GM10248 (cell line): ENCODE data around the gene LENG1.

Experiments used
- CTCF ChIA-PET: fragments of 300-600 bp; sonication (Branson Sonifier 250); formaldehyde crosslinking; extraction: SDS; loops from one replicate; lab custom pipeline; 2021; ENCODE audit warnings: antibody characterized with exemption; lab: Yijun Ruan, JAX
- POLR2A ChIA-PET: fragments of 350-650 bp; sonication (Branson Sonifier 250); formaldehyde crosslinking; extraction: SDS; loops from one replicate; lab custom pipeline; 2020; ENCODE audit warnings: antibody characterized with exemption; lab: Yijun Ruan, JAX
- DNase-seq: peaks from one replicate; pipeline ENCODE4 v3.0.0; 2012; ENCODE audit errors: extremely low spot score
- CTCF ChIP-seq: IDR thresholded peaks from 2 replicates; pipeline ENCODE4 v1.5.1; 2012; ENCODE audit warnings: mild to moderate bottlenecking, low read depth; ENCODE audit errors: extremely low read depth, missing control alignments, control extremely low read depth

LENG1 gene

GRCh38 chr19:54148158-54148557, 11.4 kb downstream of the LENG1 start:
- POLR2A ChIA-PET: interaction anchor here (1.3 kb wide), 1 partner anchor 11 kb away, joined by 5 read pairs; no protein-coding TSS in a partner anchor
- TF ChIP-seq CTCF: no peak
- DNase-seq: no peak
- CTCF ChIA-PET: no interaction called here

GRCh38 chr19:54147676-54148075, 11.8 kb downstream of the LENG1 start:
- TF ChIP-seq CTCF: no peak
- DNase-seq: no peak
- ChIA-PET CTCF (no interaction called here), POLR2A (interaction anchor here (1.3 kb wide), 1 partner anchor 11 kb away, joined by 5 read pairs; no protein-coding TSS in a partner anchor)

DNA sequence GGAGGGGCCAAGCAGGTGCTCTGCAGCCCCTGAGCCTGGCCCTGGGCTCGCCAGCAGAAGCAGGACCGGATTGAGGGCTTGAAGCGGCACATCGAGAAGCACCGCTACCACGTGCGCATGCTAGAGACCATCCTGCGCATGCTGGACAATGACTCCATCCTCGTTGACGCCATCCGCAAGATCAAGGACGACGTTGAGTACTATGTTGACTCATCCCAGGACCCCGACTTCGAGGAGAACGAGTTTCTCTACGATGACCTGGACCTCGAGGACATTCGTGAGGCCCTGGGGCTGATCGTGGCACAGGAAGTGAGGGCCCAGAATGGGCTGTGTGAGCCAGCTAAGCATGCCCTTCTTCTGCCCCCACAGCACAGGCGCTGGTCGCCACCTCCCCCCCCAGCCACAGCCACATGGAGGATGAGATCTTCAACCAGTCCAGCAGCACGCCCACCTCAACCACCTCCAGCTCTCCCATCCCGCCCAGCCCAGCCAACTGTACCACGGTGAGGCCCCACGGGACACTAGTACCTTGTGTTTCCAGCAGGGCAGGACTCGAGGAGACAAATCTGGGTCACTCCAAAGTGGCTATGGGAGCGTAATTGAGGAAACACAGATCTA, 13.9 kb downstream of the LENG1 start:
- DNase-seq: no peak
- ChIA-PET CTCF (no interaction called here), POLR2A (no interaction called here)
- no peak for TF ChIP-seq CTCF

- CTCF ChIA-PET: no interaction called here
- TF ChIP-seq CTCF: no peak
- POLR2A ChIA-PET: no interaction called here
- no peak for DNase-seq
These were observed 17.2 kb downstream of the LENG1 start for GRCh38 chr19:54142166-54142780.

DNA sequence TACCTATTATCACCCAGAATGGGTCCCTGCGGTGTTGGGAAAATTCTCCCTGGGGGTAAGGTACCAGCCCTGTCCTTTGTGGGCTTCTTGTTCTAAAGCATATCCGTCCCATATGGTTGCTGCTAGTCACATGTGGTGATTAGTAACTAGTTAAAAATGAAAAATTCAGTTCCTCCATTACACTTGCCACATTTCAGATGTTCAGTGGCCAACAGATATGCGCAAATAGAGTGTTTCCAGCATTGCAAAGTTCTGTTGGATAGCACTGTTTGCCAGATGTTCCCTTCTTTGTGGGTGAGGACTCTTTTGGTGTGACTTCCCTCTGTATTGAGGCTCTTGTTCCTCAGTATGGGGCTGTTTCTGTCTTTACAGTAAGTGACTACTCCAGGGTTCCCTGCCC, 18.2 kb downstream of the LENG1 start:
- TF ChIP-seq CTCF: no peak
- CTCF ChIA-PET: no interaction called here
- no peak for DNase-seq
- POLR2A ChIA-PET: no interaction called here

DNA sequence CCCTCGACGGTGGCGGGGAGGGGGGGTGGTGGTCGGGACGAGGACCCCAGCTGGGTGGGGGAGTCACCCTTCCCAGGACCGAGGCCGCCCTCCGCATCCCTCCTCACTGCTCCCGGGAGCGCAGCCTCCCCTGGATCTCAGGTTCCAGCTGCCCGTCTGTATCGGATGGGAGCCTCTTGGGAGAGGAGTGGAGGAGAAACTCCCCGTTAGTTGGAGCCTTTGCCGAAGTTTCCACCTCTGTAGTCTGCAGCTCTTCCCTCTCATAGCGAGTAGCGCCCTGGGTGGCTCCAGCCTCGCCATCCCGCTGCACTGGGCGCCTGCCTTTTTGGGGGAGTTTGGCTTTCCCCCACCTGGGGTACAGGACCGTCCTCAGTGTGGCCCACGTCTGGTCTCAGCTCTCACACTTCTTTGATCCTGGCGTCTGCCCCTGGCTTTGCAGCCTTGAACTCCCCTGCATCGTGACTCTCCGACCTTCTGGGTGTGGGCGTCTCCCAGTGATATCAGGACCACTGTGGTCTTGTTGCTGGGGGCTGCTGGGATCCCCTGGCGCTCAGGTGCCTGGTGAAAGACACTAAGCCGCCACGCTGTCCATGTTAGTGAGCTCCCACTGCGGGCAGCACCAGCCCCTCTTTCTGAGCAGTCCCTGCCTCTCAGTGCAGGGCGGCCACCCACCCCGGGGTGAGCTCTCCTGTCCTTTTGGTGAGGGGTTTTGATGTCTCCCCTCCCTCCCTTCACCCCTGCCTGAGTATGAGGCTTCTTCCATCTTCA, 20.8 kb downstream of the LENG1 start:
- no peak for DNase-seq
- ChIA-PET CTCF (interaction anchor here (0.8 to 1.4 kb wide), 3 partner anchors 19 to 94 kb away, joined by 3 to 4 read pairs (median 3); partner anchors contain the start of gene LENG1), POLR2A (interaction anchor here (0.6 to 1.6 kb wide), 2 partner anchors 51 to 72 kb away, joined by 4 to 5 read pairs; partner anchors contain the start of gene MBOAT7)
- TF ChIP-seq CTCF: no peak
